Endodermal cell (in vitro differentiated cells): ENCODE measurements around the gene SIKE1. TPM values are rescaled to one million over a fixed set of nuclear protein-coding genes. Genes with fewer than 3 reads are reported as not detected.

Source experiments
- DNase-seq: peaks from one replicate; pipeline ENCODE4 v3.0.0-alpha.2; 2017
- H3K27ac ChIP-seq: 2 replicates; pipeline ENCODE4 v1.5.1; 2013; ENCODE audit warnings: mild to moderate bottlenecking, low read depth, low read length, moderate library complexity
- H3K27me3 ChIP-seq: 2 replicates; pipeline ENCODE4 v1.6.1; 2013; ENCODE audit warnings: mild to moderate bottlenecking, low read length, moderate library complexity; ENCODE audit not compliant: insufficient read depth, control insufficient read depth, poor library complexity, severe bottlenecking
- H3K36me3 ChIP-seq: 2 replicates; pipeline ENCODE4 v1.7.0; 2013; ENCODE audit warnings: mild to moderate bottlenecking, low read length, moderate library complexity; ENCODE audit not compliant: control insufficient read depth, insufficient read depth
- H3K4me1 ChIP-seq: one replicate; pipeline ENCODE4 v1.7.0; 2013; ENCODE audit warnings: low read length; ENCODE audit not compliant: control insufficient read depth, insufficient read depth
- H3K4me3 ChIP-seq: 2 replicates; pipeline ENCODE4 v1.5.1; 2013; ENCODE audit warnings: mild to moderate bottlenecking, low read length, moderate library complexity
- H3K9ac ChIP-seq: 2 replicates; pipeline ENCODE4 v1.6.1; 2013; ENCODE audit warnings: mild to moderate bottlenecking, low read length, moderate library complexity; ENCODE audit not compliant: poor library complexity, severe bottlenecking; ENCODE audit errors: extremely low read depth
- H3K9me3 ChIP-seq: 2 replicates; pipeline ENCODE4 v1.6.1; 2013; ENCODE audit warnings: mild to moderate bottlenecking, low read length, moderate library complexity; ENCODE audit not compliant: control insufficient read depth
- H3K27ac Mint-ChIP-seq: 2 replicates; pipeline ENCODE4 v1.8.0; 2020; ENCODE audit warnings: mixed read lengths
- H3K27me3 Mint-ChIP-seq: 2 replicates; pipeline ENCODE4 v1.8.0; 2021; ENCODE audit warnings: mild to moderate bottlenecking, mixed read lengths; ENCODE audit not compliant: insufficient read depth
- H3K36me3 Mint-ChIP-seq: 2 replicates; pipeline ENCODE4 v1.8.0; 2020; ENCODE audit warnings: low read depth, mixed read lengths
- H3K4me1 Mint-ChIP-seq: 2 replicates; pipeline ENCODE4 v1.8.0; 2020; ENCODE audit warnings: mixed read lengths
- H3K4me3 Mint-ChIP-seq: 2 replicates; pipeline ENCODE4 v1.8.0; 2020; ENCODE audit warnings: mild to moderate bottlenecking, moderate library complexity, mixed read lengths
- H3K9me3 Mint-ChIP-seq: 2 replicates; pipeline ENCODE4 v1.8.0; 2020; ENCODE audit warnings: mild to moderate bottlenecking, mixed read lengths
- CTCF ChIP-seq: fragments of 200-600 bp; sonication (generic); conservative IDR thresholded peaks from 2 replicates; pipeline ENCODE4 v1.5.0; 2021; ENCODE audit warnings: antibody characterized with exemption, mild to moderate bottlenecking
- WGBS, 2 experiments: methylation state at CpG; one replicate each; pipeline versions ENCODE4 v1.1.5 to v1.1.7; 2013; ENCODE audit warnings: missing lambda C conversion rate in 2 of 2, mixed read lengths in 1 of 2; ENCODE audit not compliant: insufficient coverage in 1 of 2, insufficient read length in 1 of 2; 5-methylcytosine and 5-hydroxymethylcytosine counted together
- total RNA-seq, 2 donors: library from RNA; stranded (reverse); fragmentation: NEBNext Ultra II Directional in 1 of 2; extraction: Animal tissue kit (Norgen Biotek cat#: 25700) in 1 of 2; gene quantifications; 2 replicates in 1 of 2; 3 replicates in 1 of 2; pipeline ENCODE4 v1.2.1, GENCODE V29; 2021

SIKE1 gene
- total RNA-seq, 2 donors from 2014 or later = 69.0 to 72.2 TPM

- H3K27ac Mint-ChIP-seq = no peak overlapping the region
- 95 to 100% methylated on average over 2 of the region's 2 CpGs for WGBS, 2 experiments
- Histone ChIP-seq H3K36me3 (peaks cover 98% of the 10 kb centered on the region), H3K9ac (no peak overlapping the region), H3K9me3 (no peaks in the 10 kb centered on the region), H3K4me1 (no peaks in the 10 kb centered on the region), H3K4me3 (no peak overlapping the region), H3K27me3 (no peaks in the 10 kb centered on the region), H3K27ac (no peak overlapping the region)
- H3K27me3 Mint-ChIP-seq = no peaks in the 10 kb centered on the region
- no peaks in the 10 kb centered on the region for H3K9me3 Mint-ChIP-seq
- no peak overlapping the region for H3K4me3 Mint-ChIP-seq
- H3K4me1 Mint-ChIP-seq = peaks cover 4% of the 10 kb centered on the region
- no peak for DNase-seq
- TF ChIP-seq CTCF = no peak
- H3K36me3 Mint-ChIP-seq = peaks cover 89% of the 10 kb centered on the region
These were observed 51.9 kb downstream of the SIKE1 start for GRCh38 chr1:114728553-114728952.

GRCh38 chr1:114725230-114725629 lies 55.3 kb downstream of the SIKE1 start:
- H3K27ac ChIP-seq = no peak overlapping the region
- no peak overlapping the region for H3K9ac ChIP-seq
- Mint-ChIP-seq H3K9me3 (no peaks in the 10 kb centered on the region), H3K27ac (no peak overlapping the region), H3K4me3 (no peak overlapping the region), H3K36me3 (peaks cover 87% of the 10 kb centered on the region), H3K27me3 (no peaks in the 10 kb centered on the region), H3K4me1 (peaks cover 4% of the 10 kb centered on the region)
- H3K4me3 ChIP-seq = no peak overlapping the region
- H3K36me3 ChIP-seq = peaks cover 100% of the 10 kb centered on the region
- H3K9me3 ChIP-seq = no peaks in the 10 kb centered on the region
- DNase-seq = no peak
- no peaks in the 10 kb centered on the region for H3K27me3 ChIP-seq
- no peaks in the 10 kb centered on the region for H3K4me1 ChIP-seq
- no peak for TF ChIP-seq CTCF
- WGBS, 2 experiments = 97% methylated on average over 1 of the region's 1 CpG; no CpG with 5 or more reads in 1 of the 2 experiments

- no peak for TF ChIP-seq CTCF
- no peaks in the 10 kb centered on the region for H3K9me3 Mint-ChIP-seq
- Histone ChIP-seq H3K4me3 (no peak overlapping the region), H3K36me3 (peaks cover 100% of the 10 kb centered on the region), H3K9ac (no peak overlapping the region), H3K4me1 (no peaks in the 10 kb centered on the region), H3K9me3 (no peaks in the 10 kb centered on the region), H3K27me3 (no peaks in the 10 kb centered on the region), H3K27ac (no peak overlapping the region)
- no peak overlapping the region for H3K27ac Mint-ChIP-seq
- peaks cover 88% of the 10 kb centered on the region for H3K36me3 Mint-ChIP-seq
- H3K27me3 Mint-ChIP-seq = no peaks in the 10 kb centered on the region
- H3K4me1 Mint-ChIP-seq = peaks cover 4% of the 10 kb centered on the region
- H3K4me3 Mint-ChIP-seq = no peak overlapping the region
- no peak for DNase-seq
- 96% methylated on average over 1 of the region's 1 CpG; no CpG with 5 or more reads in 1 of the 2 experiments for WGBS, 2 experiments
These were observed 56.6 kb downstream of the SIKE1 start for GRCh38 chr1:114723915-114724314.
